ENCODE data around the gene ATAD3B.
"Not testable (repeated sequence)": the region's sequence is repeated elsewhere in the genome, so short reads cannot be mapped to it uniquely, and the experiment has no call there.

Gene ATAD3B, protein sequence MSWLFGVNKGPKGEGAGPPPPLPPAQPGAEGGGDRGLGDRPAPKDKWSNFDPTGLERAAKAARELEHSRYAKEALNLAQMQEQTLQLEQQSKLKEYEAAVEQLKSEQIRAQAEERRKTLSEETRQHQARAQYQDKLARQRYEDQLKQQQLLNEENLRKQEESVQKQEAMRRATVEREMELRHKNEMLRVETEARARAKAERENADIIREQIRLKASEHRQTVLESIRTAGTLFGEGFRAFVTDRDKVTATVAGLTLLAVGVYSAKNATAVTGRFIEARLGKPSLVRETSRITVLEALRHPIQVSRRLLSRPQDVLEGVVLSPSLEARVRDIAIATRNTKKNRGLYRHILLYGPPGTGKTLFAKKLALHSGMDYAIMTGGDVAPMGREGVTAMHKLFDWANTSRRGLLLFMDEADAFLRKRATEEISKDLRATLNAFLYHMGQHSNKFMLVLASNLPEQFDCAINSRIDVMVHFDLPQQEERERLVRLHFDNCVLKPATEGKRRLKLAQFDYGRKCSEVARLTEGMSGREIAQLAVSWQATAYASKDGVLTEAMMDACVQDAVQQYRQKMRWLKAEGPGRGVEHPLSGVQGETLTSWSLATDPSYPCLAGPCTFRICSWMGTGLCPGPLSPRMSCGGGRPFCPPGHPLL

DNA sequence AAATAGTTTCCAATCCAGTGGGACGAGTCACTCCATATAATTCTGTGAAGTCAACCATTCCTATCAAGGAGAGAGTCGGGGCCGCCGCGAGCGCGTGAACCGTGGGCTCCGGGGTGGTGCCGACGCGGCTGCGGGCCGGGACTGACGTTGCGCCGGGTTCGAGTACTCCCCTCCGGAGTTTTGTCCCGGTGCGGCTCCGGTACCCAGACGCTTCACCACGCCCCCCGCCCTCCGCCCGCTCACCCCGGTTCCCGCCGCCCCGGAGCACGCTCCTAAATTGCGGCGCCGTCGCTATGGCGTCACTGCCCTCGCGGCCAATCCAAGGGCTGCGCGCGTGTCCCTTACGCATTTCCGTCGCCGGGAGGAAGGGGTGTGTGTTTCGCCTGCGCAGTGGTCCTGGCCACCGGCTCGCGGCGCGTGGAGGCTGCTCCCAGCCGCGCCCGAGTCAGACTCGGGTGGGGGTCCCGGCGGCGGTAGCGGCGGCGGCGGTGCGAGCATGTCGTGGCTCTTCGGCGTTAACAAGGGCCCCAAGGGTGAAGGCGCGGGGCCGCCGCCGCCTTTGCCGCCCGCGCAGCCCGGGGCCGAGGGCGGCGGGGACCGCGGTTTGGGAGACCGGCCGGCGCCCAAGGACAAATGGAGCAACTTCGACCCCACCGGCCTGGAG lies at the start of gene ATAD3B:
Gene ATAD3B, plus strand, starts transcription at position 377 of the 664 bp plus-strand sequence. Its CDS starts 120 bp downstream, at position 497.
- peak; percentile 93 for DNase-seq (ENCODE audit: low spot score)

- no peak for DNase-seq (ENCODE audit: low spot score)
Measured at GRCh38 chr1:1421907-1422464, 49.6 kb upstream of the ATAD3B start.

- DNase-seq (ENCODE audit: low spot score) = no peak
Measured at GRCh38 chr1:1422465-1423244, 48.9 kb upstream of the ATAD3B start.

GRCh38 chr1:1423245-1423597 lies 48.3 kb upstream of the ATAD3B start:
- DNase-seq (ENCODE audit: low spot score) = no peak

GRCh38 chr1:1424707-1425106 lies 46.9 kb upstream of the ATAD3B start:
- DNase-seq (ENCODE audit: low spot score) = no peak

DNA sequence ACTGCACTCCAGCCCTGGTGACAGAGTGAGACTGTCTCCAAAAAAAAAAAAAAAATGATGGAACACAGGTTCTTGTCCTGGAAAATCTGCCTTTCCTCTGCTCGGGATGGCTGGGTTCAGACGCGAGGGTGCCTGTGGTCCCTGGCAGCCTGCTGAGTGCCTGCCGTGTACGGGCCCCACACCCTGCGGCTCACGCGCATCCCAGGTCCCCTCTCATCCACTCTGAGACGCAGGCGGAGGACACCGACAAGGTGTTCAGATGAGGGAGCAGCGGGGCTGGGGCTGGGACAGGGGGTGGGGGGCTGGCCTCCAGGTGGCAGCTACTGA lies 46.2 kb upstream of the ATAD3B start:
- DNase-seq (ENCODE audit: low spot score) = no peak

- peak; percentile 88 for DNase-seq (ENCODE audit: low spot score)
Measured at GRCh38 chr1:1425753-1426495, 45.6 kb upstream of the ATAD3B start.

DNA sequence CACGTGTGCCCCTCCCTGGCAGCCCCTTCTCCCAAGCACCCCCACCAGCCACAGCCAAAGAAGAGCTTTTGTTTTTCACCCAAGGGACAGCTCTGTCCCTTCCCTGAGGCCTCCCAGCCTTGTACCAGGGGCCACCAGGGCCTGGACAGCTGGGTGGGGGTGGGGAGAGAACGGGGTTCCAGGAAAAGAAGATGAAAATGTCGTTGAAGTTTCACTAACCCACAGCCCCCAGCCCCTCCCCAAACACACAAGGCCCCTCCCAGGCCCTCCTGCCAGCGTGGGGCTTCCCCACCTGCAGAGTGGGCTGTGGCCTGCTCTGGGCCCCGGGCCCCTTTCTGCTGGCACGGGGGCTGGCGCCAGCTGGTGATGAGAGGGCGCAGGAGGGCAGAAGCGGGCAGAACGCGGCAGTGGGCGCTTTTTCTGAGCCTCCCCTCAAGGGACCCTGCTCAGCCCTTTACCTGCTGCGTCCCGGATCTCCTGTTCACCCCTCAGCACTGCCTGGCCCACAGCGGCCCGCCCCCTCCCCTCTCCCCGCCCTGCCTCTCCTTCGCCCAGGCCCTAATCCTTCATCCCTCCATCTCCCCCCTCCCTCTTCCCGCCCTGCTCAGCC lies 45.0 kb upstream of the ATAD3B start:
- DNase-seq (ENCODE audit: low spot score) = peak; percentile 89

GRCh38 chr1:1427106-1427819 lies 44.3 kb upstream of the ATAD3B start:
- DNase-seq (ENCODE audit: low spot score) = peak; percentile 78

DNA sequence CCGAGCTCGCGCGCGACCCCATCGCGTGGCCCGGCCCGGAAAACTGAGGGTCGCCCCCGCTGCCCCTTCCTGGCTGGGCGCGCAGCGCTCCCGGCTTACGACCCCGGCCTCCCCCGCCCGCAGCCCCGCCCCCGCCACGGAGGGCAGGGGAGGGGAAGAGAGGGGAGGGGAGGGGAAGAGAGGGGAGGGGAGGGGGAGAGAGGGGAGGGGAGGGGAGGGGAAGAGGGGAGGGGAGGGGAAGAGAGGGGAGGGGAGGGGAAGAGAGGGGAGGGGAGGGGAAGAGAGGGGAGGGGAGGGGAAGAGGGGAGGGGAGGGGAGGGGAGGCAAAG lies 43.8 kb upstream of the ATAD3B start:
- DNase-seq (ENCODE audit: low spot score) = no peak

GRCh38 chr1:1428174-1428573 lies 43.4 kb upstream of the ATAD3B start:
- DNase-seq (ENCODE audit: low spot score) = no peak

GRCh38 chr1:1428967-1429366 lies 42.6 kb upstream of the ATAD3B start:
- DNase-seq (ENCODE audit: low spot score) = not testable (repeated sequence)

DNA sequence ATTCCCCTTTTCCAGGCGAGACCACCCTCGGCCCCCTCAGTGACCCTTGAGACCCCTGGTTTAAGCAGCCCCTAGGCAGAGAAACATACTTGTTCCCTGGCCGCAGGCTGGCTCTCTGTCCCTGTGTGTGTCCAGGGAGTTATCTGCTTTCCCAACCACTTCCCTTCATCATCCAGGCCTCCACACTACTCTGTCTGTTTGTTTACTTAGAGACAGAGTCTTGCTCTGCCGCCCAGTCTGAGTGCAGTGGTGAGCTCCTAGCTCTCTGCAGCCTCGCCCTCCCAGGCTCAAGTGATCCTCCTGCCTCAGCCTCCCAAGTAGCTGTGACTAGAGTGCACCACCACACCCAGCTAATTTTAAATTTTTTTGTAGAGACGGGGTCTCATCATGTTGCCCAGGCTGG lies 41.9 kb upstream of the ATAD3B start:
- DNase-seq (ENCODE audit: low spot score) = no peak

DNA sequence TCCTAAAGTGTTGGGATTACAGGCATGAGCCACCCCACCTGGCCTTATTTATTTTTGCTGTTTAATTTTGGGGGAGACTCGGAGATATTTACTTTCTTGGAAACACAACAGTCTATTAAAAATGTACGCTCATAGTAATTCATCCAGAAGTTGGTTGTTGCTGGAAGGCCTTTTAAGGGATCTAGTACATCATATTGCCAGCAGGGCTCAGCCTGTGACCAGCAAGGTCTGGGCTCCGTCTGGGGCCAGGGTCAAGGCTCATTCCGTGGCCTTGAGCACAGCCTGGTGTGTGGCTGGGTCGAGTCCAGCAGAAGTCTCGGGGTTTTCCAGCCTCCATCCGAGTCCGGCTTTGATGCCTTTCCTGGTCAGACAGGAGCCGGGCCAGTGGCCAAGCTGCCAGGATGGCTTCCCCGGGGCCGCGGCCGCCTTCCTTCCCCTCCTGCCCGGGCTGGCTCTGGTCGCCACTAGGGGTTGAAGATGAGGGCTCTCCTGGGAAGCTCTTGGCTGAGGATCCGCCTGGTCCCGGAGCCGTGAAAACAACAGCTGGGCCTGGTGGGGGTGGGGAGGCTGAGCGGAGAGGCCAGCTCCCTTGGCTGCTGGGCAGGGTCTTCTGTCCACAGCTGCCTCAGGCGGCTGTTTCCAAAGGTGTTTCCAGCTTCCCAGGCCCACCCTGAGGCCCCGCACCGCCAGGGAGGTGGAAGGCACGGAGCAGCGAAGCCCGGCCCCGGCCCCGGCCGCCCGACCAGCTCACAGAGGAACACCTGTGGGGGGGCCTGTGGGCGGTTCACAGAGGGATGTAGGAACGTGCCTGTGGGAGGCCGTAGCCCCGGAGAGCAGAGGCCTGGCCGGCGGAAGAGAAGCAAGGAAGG lies 41.2 kb upstream of the ATAD3B start:
- peak; percentile 85 for DNase-seq (ENCODE audit: low spot score)

DNA sequence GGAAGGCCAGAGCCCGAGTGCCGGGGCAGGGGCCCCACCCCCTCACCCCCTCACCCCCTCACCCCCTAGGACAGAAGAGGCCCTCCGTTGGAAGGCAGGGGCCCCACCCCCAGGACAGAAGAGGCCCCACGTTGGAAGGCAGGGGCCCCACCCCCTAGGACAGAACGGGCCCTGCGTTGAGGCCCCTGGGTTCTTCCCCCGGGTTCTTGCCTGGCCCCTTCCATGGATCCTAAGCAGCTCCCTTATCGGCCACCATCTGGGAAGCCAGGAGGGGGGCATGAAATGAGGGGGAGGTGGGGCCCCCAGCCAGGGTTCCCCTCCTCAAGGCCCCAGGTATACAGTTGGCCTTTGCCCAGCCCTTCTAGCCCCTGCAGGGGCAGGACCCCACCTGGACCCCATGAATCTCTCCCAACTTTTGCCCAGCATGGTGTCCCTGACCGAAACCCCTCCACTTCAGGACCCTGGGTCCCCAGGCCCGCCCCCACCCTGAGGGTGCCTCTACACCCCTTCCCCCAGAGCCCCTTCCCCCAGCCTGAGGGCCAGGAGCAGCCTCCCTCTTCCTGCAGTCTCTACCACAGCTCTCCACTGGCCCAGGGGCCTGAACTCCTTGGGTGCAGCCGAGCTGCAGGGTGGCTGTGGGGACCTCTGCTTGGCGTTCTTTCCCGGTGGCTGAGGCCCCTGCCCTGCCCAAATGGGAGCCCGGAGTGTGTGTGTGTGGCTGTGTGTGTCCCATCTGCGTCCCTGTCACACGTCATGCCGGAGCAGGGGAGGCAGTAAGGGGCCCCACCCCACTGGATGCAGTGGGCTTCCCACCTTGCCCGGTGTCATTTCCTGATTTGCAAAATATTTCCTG lies 40.3 kb upstream of the ATAD3B start:
- no peak for DNase-seq (ENCODE audit: low spot score)

DNA sequence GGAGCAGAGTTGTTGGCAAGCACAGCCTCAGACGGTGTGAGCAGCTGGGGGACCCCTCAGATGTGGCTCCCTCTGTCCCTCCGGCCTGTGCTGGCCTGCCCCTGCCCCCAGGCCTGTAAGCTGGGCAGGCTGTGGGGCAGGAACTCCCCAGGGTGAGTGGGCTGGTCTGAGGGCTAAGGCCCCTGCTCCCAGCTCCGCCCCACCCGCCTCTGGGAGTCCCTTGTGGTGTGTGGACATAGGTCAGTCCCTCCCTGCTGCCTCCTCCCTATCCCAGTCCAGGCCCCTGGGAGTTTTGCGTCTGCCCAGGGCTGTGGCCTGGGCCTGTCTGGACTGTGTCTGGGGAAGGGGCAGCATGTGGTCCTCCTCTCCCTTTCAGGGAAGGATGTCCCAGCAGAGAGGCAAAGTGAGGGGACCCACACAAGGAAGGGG lies 39.7 kb upstream of the ATAD3B start:
- DNase-seq (ENCODE audit: low spot score) = peak; percentile 64

- peak; percentile 55 for DNase-seq (ENCODE audit: low spot score)
Measured at GRCh38 chr1:1432274-1432950, 39.2 kb upstream of the ATAD3B start.
